Measurements from ENCODE around the gene DENND2A. TPM values are rescaled to one million over a fixed set of nuclear protein-coding genes. Genes with fewer than 3 reads are reported as not detected.

The DENND2A gene
- total and polyA plus RNA-seq, 10 of the 15 experiments (the other 5 are each of a cell fraction or from before 2014, with no cell fraction given): 0.01 TPM; not detected in 9

DNA sequence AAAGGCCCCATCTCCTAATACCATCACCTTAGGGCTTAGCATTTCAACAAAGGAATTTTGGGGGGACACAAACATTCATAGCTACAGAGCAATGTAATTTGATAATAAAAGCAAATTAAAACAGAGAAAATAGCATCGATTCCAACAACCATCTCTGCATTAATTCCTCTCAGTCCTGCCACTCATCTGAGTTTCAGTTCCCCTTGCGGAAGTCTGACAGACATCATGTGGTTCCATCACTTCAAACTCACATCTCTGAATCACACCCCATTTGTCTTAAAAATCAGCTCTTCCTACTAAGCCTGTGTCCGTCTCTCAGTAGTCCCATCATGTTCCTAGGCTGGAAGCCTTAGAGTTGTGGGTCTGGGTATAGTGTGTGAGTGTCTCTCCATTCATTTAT lies 35.7 kb upstream of the DENND2A start (continued):
- TF ChIP-seq MTA2 (IDR thresholded peaks at IDR 0.05; ENCODE audit: low read depth) (peak; percentile 63), TAF1 (IDR thresholded peaks at IDR 0.05; ENCODE audit: borderline replicate concordance, low read depth, low read length) (no peak), IRF4 (IDR thresholded peaks at IDR 0.05; ENCODE audit: low read depth, low read length) (peak; percentile 96), NR2C1 (IDR thresholded peaks at IDR 0.05) (no peak), RAD21 (IDR thresholded peaks at IDR 0.05; ENCODE audit: insufficient read depth, low read depth, low read length) (no peak), RAD51 (IDR thresholded peaks at IDR 0.05) (peak; percentile 70), SPI1 (IDR thresholded peaks at IDR 0.05; ENCODE audit: borderline replicate concordance, insufficient read depth, low read depth, low read length) (peak; percentile 99), MXI1 (IDR thresholded peaks at IDR 0.05; ENCODE audit: low read depth, low read length) (peak; percentile 51; the same call in 1 of the 2 replicates), NBN (IDR thresholded peaks at IDR 0.05) (peak; percentile 21; the same call in 1 of the 2 replicates), DPF2 (IDR thresholded peaks at IDR 0.05) (peak; percentile 93), IKZF1 (conservative IDR thresholded peaks at IDR 0.05) (peak; percentile 50), LARP7 (IDR thresholded peaks at IDR 0.05) (0 out of 2 replicates have a peak, but pooled peaks have one; percentile 7), RELB (IDR thresholded peaks at IDR 0.05; ENCODE audit: low read depth) (peak; percentile 49; the same call in 1 of the 2 replicates), RUNX3 (IDR thresholded peaks at IDR 0.05; ENCODE audit: low read length) (peak; percentile 74), EGR1 (IDR thresholded peaks at IDR 0.05; ENCODE audit: borderline replicate concordance in 1 of 2, low read depth in 2 of 2, low read length in 2 of 2) (no peak), PBX3 (IDR thresholded peaks at IDR 0.05; ENCODE audit: insufficient replicate concordance, low read depth, low read length) (peak; percentile 90), BACH1 (IDR thresholded peaks at IDR 0.05; ENCODE audit: borderline replicate concordance) (peak; percentile 49; the same call in 1 of the 2 replicates), BCL11A (IDR thresholded peaks at IDR 0.05; ENCODE audit: low read depth, low read length) (peak; percentile 56; the same call in 1 of the 2 replicates), ATF7 (IDR thresholded peaks at IDR 0.05; ENCODE audit: low read depth) (peak; percentile 51; the same call in 1 of the 2 replicates), EP300 (IDR thresholded peaks at IDR 0.05; ENCODE audit: borderline replicate concordance in 1 of 2, control insufficient read depth in 1 of 2, low read depth in 2 of 2, low read length in 2 of 2) (peak in 1 of 2 experiments; percentile 71; a peak in 2 of 4 replicates), POU2F2 (IDR thresholded peaks at IDR 0.05; ENCODE audit: borderline replicate concordance, low read depth, low read length) (0 out of 3 replicates have a peak, but pooled peaks have one; percentile 40)
- TF ChIP-seq, protein P1, sequence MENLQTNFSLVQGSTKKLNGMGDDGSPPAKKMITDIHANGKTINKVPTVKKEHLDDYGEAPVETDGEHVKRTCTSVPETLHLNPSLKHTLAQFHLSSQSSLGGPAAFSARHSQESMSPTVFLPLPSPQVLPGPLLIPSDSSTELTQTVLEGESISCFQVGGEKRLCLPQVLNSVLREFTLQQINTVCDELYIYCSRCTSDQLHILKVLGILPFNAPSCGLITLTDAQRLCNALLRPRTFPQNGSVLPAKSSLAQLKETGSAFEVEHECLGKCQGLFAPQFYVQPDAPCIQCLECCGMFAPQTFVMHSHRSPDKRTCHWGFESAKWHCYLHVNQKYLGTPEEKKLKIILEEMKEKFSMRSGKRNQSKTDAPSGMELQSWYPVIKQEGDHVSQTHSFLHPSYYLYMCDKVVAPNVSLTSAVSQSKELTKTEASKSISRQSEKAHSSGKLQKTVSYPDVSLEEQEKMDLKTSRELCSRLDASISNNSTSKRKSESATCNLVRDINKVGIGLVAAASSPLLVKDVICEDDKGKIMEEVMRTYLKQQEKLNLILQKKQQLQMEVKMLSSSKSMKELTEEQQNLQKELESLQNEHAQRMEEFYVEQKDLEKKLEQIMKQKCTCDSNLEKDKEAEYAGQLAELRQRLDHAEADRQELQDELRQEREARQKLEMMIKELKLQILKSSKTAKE (IDR thresholded peaks at IDR 0.05; ENCODE audit: low read depth, poor library complexity, severe bottlenecking): peak; percentile 86

All from GM12878 (cell line).